DMS53 treated with DMSO at 0.1 percent for 48 hours (cell line): ENCODE data around the gene PDE6B.
A peak's percentile ranks its signal among the peaks of the same experiment; 100 is the strongest.
"Not testable (repeated sequence)": the region's sequence is repeated elsewhere in the genome, so short reads cannot be mapped to it uniquely, and the experiment has no call there.

Experiments used
- DNase-seq: peaks from one replicate; lab custom pipeline; 2025; ENCODE audit not compliant: unreplicated experiment; lab: John Stamatoyannopoulos, UW

PDE6B gene

DNA sequence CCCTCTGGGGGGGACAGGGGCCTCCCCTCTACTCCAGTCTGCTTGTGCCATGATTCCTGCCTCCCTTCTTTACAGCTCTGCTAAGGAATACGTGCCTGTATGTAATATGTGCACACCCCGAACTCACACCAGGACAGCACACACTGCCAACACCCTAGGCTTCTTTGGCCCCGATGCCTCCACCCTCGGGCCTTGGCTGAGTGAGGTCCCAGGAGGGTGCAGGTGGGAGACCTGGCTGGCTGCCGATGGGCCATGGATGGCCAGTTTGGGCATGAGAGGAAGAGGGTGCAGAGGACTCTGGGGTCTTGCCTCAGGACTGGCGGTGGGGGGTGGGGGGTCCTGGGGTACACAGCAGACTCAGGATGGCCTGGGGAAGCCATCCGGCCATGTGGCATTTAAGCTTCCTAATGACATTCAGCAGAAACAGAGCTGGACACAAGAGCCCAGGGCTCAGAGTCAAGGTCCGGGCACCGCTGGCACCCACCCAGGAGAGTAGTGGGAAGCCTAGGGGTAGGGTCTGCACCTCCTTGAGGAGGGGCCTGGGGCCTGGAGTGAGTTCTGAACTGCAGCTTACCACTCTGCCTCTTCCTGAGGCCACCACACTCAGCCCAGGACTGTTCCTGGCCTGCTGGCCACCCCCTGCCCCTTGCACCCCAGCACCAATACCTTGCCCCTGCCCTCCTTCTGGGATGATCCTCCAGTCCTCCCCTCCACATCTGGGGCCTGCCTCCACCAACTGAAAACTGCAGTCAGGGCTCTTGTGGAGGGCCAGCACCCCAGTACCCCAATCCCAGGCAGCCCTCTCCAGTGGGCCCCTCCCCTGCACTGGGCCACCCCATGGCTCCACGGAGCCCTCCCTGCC is 78.2 kb downstream of the PDE6B start:
- DNase-seq = no peak

DNA sequence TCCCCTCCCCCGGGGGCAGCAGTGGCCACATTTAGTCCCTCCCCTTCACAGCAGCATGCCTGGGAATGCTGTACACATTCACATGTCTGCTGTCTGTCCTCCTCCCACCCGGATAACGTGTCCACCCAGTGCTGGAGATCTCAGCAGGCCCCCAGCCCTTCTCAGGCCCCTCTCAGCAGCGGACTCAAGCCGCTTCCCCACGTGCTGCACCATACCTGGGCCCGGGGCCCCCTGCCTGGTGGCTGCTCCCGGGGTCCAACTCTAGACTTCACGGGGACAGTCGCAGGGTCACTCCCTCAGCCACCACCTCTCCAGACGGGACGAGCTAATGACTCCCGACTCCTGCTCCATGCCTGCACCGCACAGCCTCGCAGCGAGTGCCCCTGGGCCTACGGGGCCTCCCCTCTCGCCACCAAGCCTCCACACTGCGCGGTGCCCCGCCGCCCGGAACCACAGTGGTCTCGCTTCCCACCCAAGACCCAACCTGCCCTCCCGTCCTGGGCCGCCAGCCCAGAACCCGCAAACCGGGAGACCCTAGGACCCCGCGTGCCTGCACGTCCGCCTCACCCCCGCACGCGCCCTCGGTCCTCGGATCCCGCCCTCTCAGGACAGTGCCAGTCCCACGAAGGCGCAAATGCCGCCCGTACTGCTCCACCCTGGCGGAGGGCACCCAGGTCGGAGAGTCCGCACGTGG is 79.0 kb downstream of the PDE6B start:
- DNase-seq = no peak

- DNase-seq = no peak
Measured at GRCh38 chr4:704971-705277, 79.6 kb downstream of the PDE6B start.

DNA sequence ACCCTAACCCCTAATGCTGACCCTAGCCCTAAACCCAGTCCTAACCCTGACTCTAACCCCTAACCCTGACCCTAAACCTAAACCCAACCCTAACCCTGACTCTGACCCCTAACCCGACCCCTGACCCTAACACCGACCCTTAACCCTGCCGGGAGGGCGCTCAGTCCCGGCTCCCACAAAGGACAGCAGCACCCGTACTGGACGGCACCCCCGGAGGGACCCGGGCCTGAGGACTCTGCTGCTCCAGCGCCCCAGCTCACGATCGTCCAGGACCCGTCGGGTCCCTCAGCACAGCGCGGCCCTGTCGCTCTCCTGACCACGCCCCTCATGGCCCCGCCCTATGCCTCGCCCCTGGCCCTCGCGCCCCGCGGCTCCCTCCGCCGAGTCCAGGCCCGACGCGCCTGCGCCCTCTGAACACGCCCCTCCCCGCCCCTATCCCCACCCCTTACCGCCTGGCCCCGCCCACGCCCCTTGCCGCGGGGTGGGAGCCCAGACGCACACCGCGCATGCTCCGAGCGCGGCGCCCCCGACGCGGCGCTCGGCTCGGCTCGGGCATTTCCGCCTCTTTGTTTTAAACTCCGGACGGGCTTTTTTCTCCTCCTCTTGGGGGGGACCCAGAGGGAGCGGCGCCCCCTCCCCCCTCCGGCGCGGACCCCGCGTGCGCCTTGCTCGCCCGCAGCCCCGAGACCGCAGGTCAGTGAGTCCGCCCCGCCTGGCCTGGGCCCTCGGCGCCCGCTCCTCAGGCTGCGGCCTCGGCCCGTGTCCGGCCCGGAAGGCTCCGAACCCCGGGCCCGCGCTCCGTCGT is 80.1 kb downstream of the PDE6B start, which contains the start of gene PCGF3:
TSS of gene PCGF3 (plus strand) at position 555 of the 805 bp plus-strand sequence. CDS start 27,849 bp downstream, outside the sequence.
- peak; percentile 85 for DNase-seq

- DNase-seq = not testable (repeated sequence)
Measured at GRCh38 chr4:706083-706633, 80.8 kb downstream of the PDE6B start.

- DNase-seq = no peak
Measured at GRCh38 chr4:706834-707598, 81.6 kb downstream of the PDE6B start.

DNA sequence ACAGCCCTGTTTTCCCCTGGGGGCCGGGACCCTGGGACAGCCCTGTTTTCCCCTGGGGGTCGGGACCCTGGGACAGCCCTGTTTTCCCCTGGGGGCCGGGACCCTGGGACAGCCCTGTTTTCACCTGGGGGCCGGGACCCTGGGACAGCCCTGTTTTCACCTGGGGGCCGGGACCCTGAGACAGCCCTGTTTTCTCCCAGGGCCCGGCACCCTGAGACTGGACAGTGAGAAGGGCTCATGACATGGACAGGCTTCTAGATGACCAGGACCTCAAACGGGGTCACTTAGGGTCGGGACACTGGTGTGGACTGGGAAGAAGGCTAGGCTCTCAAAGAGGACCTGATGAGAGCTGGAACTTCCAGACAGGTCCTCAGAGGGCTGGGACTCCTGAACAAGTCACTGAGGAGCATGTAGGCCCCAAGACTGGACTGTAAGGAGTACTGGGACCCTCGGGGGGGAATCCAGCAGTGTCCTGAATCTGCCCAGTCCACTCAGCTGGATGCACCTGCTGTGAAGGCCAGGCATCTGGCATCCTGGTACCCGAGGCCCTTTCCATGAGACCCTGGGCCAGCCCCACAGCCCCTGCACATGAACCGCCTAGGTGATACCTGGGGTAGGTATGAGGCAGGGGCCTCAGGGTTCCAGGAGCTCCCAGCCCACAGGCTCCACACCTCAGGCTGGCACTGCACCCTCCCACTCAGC is 82.7 kb downstream of the PDE6B start:
- no peak for DNase-seq

DNA sequence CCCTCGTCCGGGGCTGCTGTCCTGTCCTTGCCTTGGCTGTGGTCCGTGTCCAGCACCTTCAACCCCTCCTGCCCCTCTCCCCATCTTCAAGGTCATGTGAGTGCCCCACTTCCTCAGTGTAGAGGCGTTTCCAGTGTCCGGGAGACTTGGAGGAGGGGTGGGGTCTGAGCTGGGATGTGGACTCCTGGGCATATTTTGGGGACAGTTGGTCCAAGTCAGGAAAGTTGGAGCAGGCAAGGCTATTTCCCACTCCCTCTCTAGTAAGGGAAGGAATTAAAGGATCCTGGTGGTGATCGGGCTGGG is 83.2 kb downstream of the PDE6B start:
- no peak for DNase-seq

GRCh38 chr4:709348-709747 is 84.0 kb downstream of the PDE6B start:
- no peak for DNase-seq

DNA sequence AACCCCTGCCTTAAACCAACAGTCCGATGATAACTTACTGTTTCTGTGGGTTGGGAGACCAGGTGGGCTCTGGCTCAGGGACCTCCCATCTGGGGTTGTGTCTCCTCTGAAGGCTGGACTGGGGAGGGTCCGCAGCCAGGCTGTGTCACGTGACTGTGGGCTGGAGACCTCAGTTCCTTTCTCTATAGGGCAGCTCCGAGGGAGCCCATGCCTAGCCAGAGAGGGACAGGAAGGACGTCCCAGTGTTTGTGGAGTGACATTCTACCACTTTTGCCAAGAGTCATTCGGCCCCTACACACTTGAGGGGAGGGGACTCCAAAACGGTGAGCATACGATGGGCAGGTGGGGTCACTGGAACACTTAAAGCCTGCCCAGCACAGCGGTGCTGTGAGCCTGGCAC is 84.7 kb downstream of the PDE6B start:
- no peak for DNase-seq

GRCh38 chr4:710916-711315 is 85.5 kb downstream of the PDE6B start:
- no peak for DNase-seq

DNA sequence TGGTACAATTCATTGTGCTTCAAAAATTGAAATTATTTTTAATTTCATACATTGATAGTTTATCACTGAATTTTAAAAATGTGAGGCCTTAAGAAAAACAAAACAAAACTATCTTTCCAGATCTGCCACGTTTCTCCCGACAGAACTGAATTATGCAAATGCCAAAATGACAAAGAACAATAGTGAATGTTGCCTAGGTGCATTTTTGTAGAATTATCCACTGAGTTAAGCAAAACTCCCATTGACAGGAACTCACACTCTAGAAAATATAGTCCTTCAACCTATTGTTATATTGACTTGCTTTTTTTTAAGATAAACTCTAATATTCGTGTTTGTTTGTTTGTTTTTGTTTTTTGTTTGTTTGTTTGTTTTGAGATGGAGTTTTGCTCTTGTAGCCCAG is 86.7 kb downstream of the PDE6B start:
- no peak for DNase-seq

GRCh38 chr4:712916-713632 is 87.7 kb downstream of the PDE6B start:
- DNase-seq = no peak

DNA sequence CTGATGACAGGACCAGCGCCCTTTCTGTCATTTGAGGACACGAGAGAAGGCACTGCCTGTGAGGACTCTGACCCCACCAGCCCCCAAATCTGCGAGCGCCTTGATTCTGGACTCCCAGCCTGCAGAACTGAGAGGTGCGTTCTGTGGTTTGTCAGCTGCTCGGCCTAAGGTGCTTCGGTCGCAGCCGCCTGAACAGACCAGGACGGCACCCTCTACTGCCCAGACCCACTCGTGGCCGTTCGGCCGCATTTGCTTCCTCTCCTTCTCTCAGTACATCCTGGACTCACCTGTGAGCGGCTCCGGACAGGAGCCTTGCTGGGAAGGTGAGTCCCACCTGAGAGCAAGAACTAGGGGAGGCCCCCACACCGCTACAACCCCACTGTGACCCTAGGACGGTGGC is 88.7 kb downstream of the PDE6B start:
- no peak for DNase-seq

- DNase-seq = no peak
Measured at GRCh38 chr4:717601-718320, 92.4 kb downstream of the PDE6B start.

GRCh38 chr4:718460-718859 is 93.1 kb downstream of the PDE6B start:
- no peak for DNase-seq
